Hepatocyte (in vitro differentiated cells): ENCODE measurements around the gene EDDM13. TPM values are rescaled to one million over a fixed set of nuclear protein-coding genes. Genes with fewer than 3 reads are reported as not detected.

Source experiments
- DNase-seq: peaks from one replicate; pipeline ENCODE4 v3.0.0-alpha.2; 2016; ENCODE audit warnings: low spot score
- H2AFZ ChIP-seq: fragments of 200-600 bp; sonication (generic); 2 replicates; pipeline ENCODE4 v1.6.0; 2016; ENCODE audit warnings: antibody characterized with exemption, mild to moderate bottlenecking
- H3K27ac ChIP-seq: fragments of 200-600 bp; sonication (generic); 2 replicates; pipeline ENCODE4 v1.5.1; 2016; ENCODE audit warnings: mild to moderate bottlenecking
- H3K27me3 ChIP-seq: fragments of 200-600 bp; sonication (generic); 2 replicates; pipeline ENCODE4 v1.6.1; 2016
- H3K36me3 ChIP-seq: fragments of 200-600 bp; sonication (generic); replicated peaks from 2 replicates; pipeline ENCODE4 v1.5.1; 2016; ENCODE audit warnings: low read depth; ENCODE audit not compliant: insufficient read depth
- H3K4me1 ChIP-seq: fragments of 200-600 bp; sonication (generic); 2 replicates; pipeline ENCODE4 v1.5.1; 2016; ENCODE audit warnings: mild to moderate bottlenecking, moderate library complexity; ENCODE audit not compliant: insufficient read depth
- H3K4me2 ChIP-seq: fragments of 200-600 bp; sonication (generic); 2 replicates; pipeline ENCODE4 v1.6.0; 2016
- H3K4me3 ChIP-seq: fragments of 200-600 bp; sonication (generic); 2 replicates; pipeline ENCODE4 v1.5.1; 2016; ENCODE audit warnings: mild to moderate bottlenecking
- H3K79me2 ChIP-seq: fragments of 200-600 bp; sonication (generic); 2 replicates; pipeline ENCODE4 v1.6.0; 2017; ENCODE audit warnings: mild to moderate bottlenecking
- H3K9me2 ChIP-seq: fragments of 200-600 bp; sonication (generic); replicated peaks from 2 replicates; pipeline ENCODE4 v1.6.0; 2017; ENCODE audit warnings: mild to moderate bottlenecking; ENCODE audit not compliant: insufficient read depth
- H3K9me3 ChIP-seq: fragments of 200-600 bp; sonication (generic); 2 replicates; pipeline ENCODE4 v1.5.1; 2016; ENCODE audit warnings: low read depth, mild to moderate bottlenecking
- H4K20me1 ChIP-seq: fragments of 200-600 bp; sonication (generic); 2 replicates; pipeline ENCODE4 v1.6.0; 2016; ENCODE audit warnings: mild to moderate bottlenecking; ENCODE audit not compliant: insufficient read depth, poor library complexity, severe bottlenecking
- EZH2 ChIP-seq: fragments of 200-600 bp; sonication (generic); IDR thresholded peaks from 2 replicates; pipeline ENCODE4 v1.6.1; 2016; ENCODE audit warnings: antibody characterized with exemption, mild to moderate bottlenecking, borderline replicate concordance
- EZH2phosphoT487 ChIP-seq: fragments of 200-600 bp; sonication (generic); IDR thresholded peaks from one replicate; pipeline ENCODE4 v1.6.1; 2018; ENCODE audit warnings: antibody characterized with exemption, mild to moderate bottlenecking, low read depth, moderate library complexity; ENCODE audit not compliant: unreplicated experiment, severe bottlenecking
- WGBS: methylation state at CpG from one replicate; pipeline ENCODE4 v1.1.6; 2016; ENCODE audit warnings: low lambda C conversion rate; ENCODE audit errors: missing lambda C conversion rate; 5-methylcytosine and 5-hydroxymethylcytosine counted together
- polyA plus RNA-seq: library from polyadenylated mRNA; unstranded; fragments of >200 nt; fragmentation: Nextera tagmentation; extraction: Ambion mirVana; gene quantifications from 2 replicates; pipeline ENCODE4 v1.2.1, GENCODE V29; 2016
- total RNA-seq: library from RNA; depleted of rRNA; stranded (reverse); fragments of >200 nt; gene quantifications from 2 replicates; pipeline ENCODE4 v1.2.3, GENCODE V29; 2014
- TF ChIP-seq, protein P1 (sequence below): fragments of 200-600 bp; sonication (generic); IDR thresholded peaks from 2 replicates; pipeline ENCODE4 v1.5.1; 2016; ENCODE audit warnings: antibody characterized with exemption, mild to moderate bottlenecking; ENCODE audit not compliant: poor library complexity

The EDDM13 gene
- total and polyA plus RNA-seq, 2 experiments from 2014 or later = not detected

DNA sequence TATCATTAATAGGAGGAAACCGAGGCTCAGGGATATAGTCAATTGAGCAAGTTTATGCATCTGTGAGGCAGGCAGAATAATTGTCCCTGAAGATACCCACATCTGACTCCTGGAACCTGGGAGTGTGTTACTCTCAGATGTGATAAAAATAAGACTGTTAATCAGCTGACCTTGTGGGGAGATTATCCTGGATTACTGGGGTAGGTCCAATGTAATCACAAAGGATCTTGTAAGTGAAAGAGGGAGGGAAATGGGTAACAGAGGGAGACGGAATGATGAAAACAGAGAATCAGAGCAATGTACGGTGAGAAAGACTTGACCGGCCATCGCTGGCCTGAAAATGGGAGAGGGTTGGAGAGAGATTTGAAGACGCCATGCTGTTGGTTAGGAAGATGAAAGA is 3.2 kb upstream of the EDDM13 start:
- H3K9me3 ChIP-seq = no peaks in the 10 kb centered on the region
- H2AFZ ChIP-seq = no peak overlapping the region

GRCh38 chr19:56270676-56271075 is 1.9 kb upstream of the EDDM13 start:
- H4K20me1 ChIP-seq = no peaks in the 10 kb centered on the region
- H2AFZ ChIP-seq = no peak overlapping the region
- no peak for DNase-seq
- H3K79me2 ChIP-seq = no peaks in the 10 kb centered on the region
- H3K36me3 ChIP-seq = no peaks in the 10 kb centered on the region
- H3K9me2 ChIP-seq = no peaks in the 10 kb centered on the region
- WGBS = 93% methylated on average over 2 of the region's 3 CpGs
- H3K9me3 ChIP-seq = no peaks in the 10 kb centered on the region
- H3K4me1 ChIP-seq = no peaks in the 10 kb centered on the region
- no peak overlapping the region for H3K4me2 ChIP-seq
- TF ChIP-seq EZH2phosphoT487 (no peak), EZH2 (no peak)
- TF ChIP-seq, protein P1, sequence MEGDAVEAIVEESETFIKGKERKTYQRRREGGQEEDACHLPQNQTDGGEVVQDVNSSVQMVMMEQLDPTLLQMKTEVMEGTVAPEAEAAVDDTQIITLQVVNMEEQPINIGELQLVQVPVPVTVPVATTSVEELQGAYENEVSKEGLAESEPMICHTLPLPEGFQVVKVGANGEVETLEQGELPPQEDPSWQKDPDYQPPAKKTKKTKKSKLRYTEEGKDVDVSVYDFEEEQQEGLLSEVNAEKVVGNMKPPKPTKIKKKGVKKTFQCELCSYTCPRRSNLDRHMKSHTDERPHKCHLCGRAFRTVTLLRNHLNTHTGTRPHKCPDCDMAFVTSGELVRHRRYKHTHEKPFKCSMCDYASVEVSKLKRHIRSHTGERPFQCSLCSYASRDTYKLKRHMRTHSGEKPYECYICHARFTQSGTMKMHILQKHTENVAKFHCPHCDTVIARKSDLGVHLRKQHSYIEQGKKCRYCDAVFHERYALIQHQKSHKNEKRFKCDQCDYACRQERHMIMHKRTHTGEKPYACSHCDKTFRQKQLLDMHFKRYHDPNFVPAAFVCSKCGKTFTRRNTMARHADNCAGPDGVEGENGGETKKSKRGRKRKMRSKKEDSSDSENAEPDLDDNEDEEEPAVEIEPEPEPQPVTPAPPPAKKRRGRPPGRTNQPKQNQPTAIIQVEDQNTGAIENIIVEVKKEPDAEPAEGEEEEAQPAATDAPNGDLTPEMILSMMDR = no peak
- H3K27ac ChIP-seq = no peak overlapping the region
- H3K4me3 ChIP-seq = no peak overlapping the region
- no peaks in the 10 kb centered on the region for H3K27me3 ChIP-seq

More for the DNA sequence above, 3.2 kb upstream of the EDDM13 start:
- no peaks in the 10 kb centered on the region for H3K79me2 ChIP-seq
- no peaks in the 10 kb centered on the region for H3K4me1 ChIP-seq
- no peaks in the 10 kb centered on the region for H3K27me3 ChIP-seq
- no peak overlapping the region for H3K4me3 ChIP-seq
- no peaks in the 10 kb centered on the region for H4K20me1 ChIP-seq
- TF ChIP-seq EZH2 (no peak), EZH2phosphoT487 (no peak)
- TF ChIP-seq, protein P1 = no peak
- DNase-seq = no peak
- H3K36me3 ChIP-seq = no peaks in the 10 kb centered on the region
- H3K9me2 ChIP-seq = no peaks in the 10 kb centered on the region
- no peak overlapping the region for H3K27ac ChIP-seq
- no peak overlapping the region for H3K4me2 ChIP-seq
- WGBS = 73% methylated on average over 6 of the region's 6 CpGs

GRCh38 chr19:56271151-56271550 is 1.4 kb upstream of the EDDM13 start:
- Histone ChIP-seq H3K79me2 (no peaks in the 10 kb centered on the region), H3K4me3 (no peak overlapping the region), H3K9me2 (no peaks in the 10 kb centered on the region), H3K4me1 (no peaks in the 10 kb centered on the region), H4K20me1 (no peaks in the 10 kb centered on the region), H3K9me3 (no peaks in the 10 kb centered on the region), H3K36me3 (no peaks in the 10 kb centered on the region), H3K4me2 (no peak overlapping the region), H3K27ac (no peak overlapping the region), H2AFZ (no peak overlapping the region), H3K27me3 (no peaks in the 10 kb centered on the region)
- no peak for DNase-seq
- TF ChIP-seq EZH2phosphoT487 (no peak), EZH2 (no peak)
- TF ChIP-seq, protein P1 = no peak
- 98% methylated on average over 6 of the region's 6 CpGs for WGBS

DNA sequence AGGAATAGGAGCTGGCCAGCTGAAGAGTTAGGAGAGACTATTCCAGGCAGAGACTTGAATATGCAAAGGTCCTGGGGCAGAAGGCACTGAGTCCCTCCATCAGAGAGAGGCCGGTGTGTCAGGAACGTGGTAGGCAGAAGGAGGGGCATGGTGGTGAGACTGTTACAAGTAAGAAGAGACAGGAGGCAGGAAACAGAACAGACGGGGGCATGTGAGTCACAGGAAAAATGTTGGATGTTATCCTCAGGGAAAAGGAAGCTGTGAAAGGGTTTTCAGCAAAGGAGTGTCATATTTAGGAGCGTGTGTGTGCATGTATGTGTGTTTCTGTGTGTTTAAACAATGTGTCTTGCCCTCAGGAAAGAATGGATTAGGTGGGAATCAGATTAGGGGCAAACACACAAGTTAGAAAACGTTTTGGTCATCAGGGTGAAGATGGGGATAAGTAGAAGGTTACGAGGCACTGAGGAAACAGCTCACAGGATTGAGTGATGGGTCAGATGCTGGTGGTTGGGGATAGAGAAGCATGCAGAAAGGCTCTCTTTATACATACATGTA is 1.1 kb downstream of the EDDM13 start:
- no peaks in the 10 kb centered on the region for H3K4me1 ChIP-seq
- WGBS = 59% methylated on average over 6 of the region's 6 CpGs
- H3K36me3 ChIP-seq = no peaks in the 10 kb centered on the region
- H3K4me2 ChIP-seq = no peak overlapping the region
- H2AFZ ChIP-seq = no peak overlapping the region
- no peak overlapping the region for H3K4me3 ChIP-seq
- H3K9me2 ChIP-seq = no peaks in the 10 kb centered on the region
- no peak for DNase-seq
- no peaks in the 10 kb centered on the region for H4K20me1 ChIP-seq
- H3K27me3 ChIP-seq = no peaks in the 10 kb centered on the region
- H3K79me2 ChIP-seq = no peaks in the 10 kb centered on the region
- no peak for TF ChIP-seq EZH2phosphoT487
- TF ChIP-seq, protein P1 = no peak
- H3K9me3 ChIP-seq = no peaks in the 10 kb centered on the region
- H3K27ac ChIP-seq = no peak overlapping the region
